Activated CD4-positive, alpha-beta T cell treated with anti-CD3 and anti-CD28 coated beads, Interleukin-2, Interleukin-6, amounts not matched to agents 100 ng/mL and 50 ng/mL, durations not matched to agents 16 hours and 8 hours (primary cell): ENCODE results near the gene RBM47.

ENCODE experiments used
- DNase-seq: peaks from one replicate; pipeline ENCODE4 v3.0.0-alpha.2; 2020

RBM47 gene

GRCh38 chr4:40586034-40586433 is 43.6 kb downstream of the RBM47 start:
- no peak for DNase-seq

- no peak for DNase-seq
These were observed 44.4 kb downstream of the RBM47 start for GRCh38 chr4:40585201-40585799.

GRCh38 chr4:40584517-40585141 is 45.0 kb downstream of the RBM47 start:
- DNase-seq: no peak

GRCh38 chr4:40583850-40584439 is 45.7 kb downstream of the RBM47 start:
- DNase-seq: no peak

- DNase-seq: no peak
These were observed 47.3 kb downstream of the RBM47 start for GRCh38 chr4:40582413-40582812.

- DNase-seq: no peak
These were observed 48.2 kb downstream of the RBM47 start for GRCh38 chr4:40581254-40582140.

- no peak for DNase-seq
These were observed 49.7 kb downstream of the RBM47 start for GRCh38 chr4:40579983-40580382.

- DNase-seq: no peak
These were observed 51.9 kb downstream of the RBM47 start for GRCh38 chr4:40577588-40578253.

- peak; percentile 36 for DNase-seq
These were observed 52.8 kb downstream of the RBM47 start for GRCh38 chr4:40576651-40577480.

GRCh38 chr4:40575846-40576245 is 53.8 kb downstream of the RBM47 start:
- DNase-seq: no peak

- no peak for DNase-seq
These were observed 55.9 kb downstream of the RBM47 start for GRCh38 chr4:40573593-40574311.

GRCh38 chr4:40572692-40573310 is 56.9 kb downstream of the RBM47 start:
- DNase-seq: no peak

GRCh38 chr4:40571208-40571607 is 58.5 kb downstream of the RBM47 start:
- DNase-seq: no peak

- no peak for DNase-seq
These were observed 59.2 kb downstream of the RBM47 start for GRCh38 chr4:40570348-40571077.

GRCh38 chr4:40564815-40565483 is 64.7 kb downstream of the RBM47 start:
- no peak for DNase-seq

- no peak for DNase-seq
These were observed 65.7 kb downstream of the RBM47 start for GRCh38 chr4:40564004-40564403.

- DNase-seq: no peak
These were observed 66.3 kb downstream of the RBM47 start for GRCh38 chr4:40563401-40563800.

- DNase-seq: no peak
These were observed 67.0 kb downstream of the RBM47 start for GRCh38 chr4:40562681-40563080.

GRCh38 chr4:40562208-40562607 is 67.5 kb downstream of the RBM47 start:
- DNase-seq: no peak
